Esophagus squamous epithelium (tissue), 4 donors: ENCODE measurements around the gene NOM1.
A peak's percentile ranks its signal among the peaks of the same experiment; 100 is the strongest.

Experiments
- CTCF ChIP-seq, 6 experiments: fragments of 450-650 bp in 4 of 6; fragments of 200-600 bp in 2 of 6; sonication (generic) in 2 of 6; IDR thresholded peaks; one replicate each; pipeline ENCODE4 v1.5.1; 2016 to 2019; ENCODE audit warnings: antibody characterized with exemption in 6 of 6, mild to moderate bottlenecking in 4 of 6, moderate library complexity in 4 of 6
- POLR2A ChIP-seq, 4 donors: fragments of 450-650 bp; IDR thresholded peaks; one replicate each; pipeline ENCODE4 v1.6.1; 2017; ENCODE audit warnings: antibody characterized with exemption in 4 of 4, mild to moderate bottlenecking in 4 of 4, moderate library complexity in 3 of 4

GRCh38 chr7:156949541-156950380, at the start of gene NOM1:
- TF ChIP-seq CTCF (IDR thresholded peaks at IDR 0.05), result peak; percentile 56 to 96 (median 89)
- peak in 3 of 4 donors; percentile 1 to 60 (median 51) for TF ChIP-seq POLR2A (IDR thresholded peaks at IDR 0.05)
